Central memory CD8-positive, alpha-beta T cell (primary cell): ENCODE results near the gene CADM1.

Experiments used
- ATAC-seq: fragments of 150-1000 bp; cut with Tn5 transposase; replicated peaks from 2 replicates; pipeline ENCODE4 v1.10.0; 2022; ENCODE audit warnings: mild to moderate bottlenecking, moderate FRiP score, moderate number of reproducible peaks; ENCODE audit not compliant: poor library complexity, severe bottlenecking; ENCODE audit errors: extremely low read depth
- DNase-seq, 2 donors: peaks; one replicate each; pipeline ENCODE4 v3.0.0; 2021; ENCODE audit warnings: low spot score in 2 of 2
- H3K27ac Mint-ChIP-seq: one replicate; pipeline ENCODE4 v1.8.0; 2022; ENCODE audit warnings: low read depth, mild to moderate bottlenecking, moderate library complexity, mixed read lengths
- H3K27me3 Mint-ChIP-seq: one replicate; pipeline ENCODE4 v1.8.0; 2022; ENCODE audit warnings: mixed read lengths
- H3K36me3 Mint-ChIP-seq: one replicate; pipeline ENCODE4 v1.8.0; 2022; ENCODE audit warnings: mild to moderate bottlenecking, moderate library complexity, mixed read lengths; ENCODE audit not compliant: insufficient read depth
- H3K4me1 Mint-ChIP-seq: one replicate; pipeline ENCODE4 v1.8.0; 2022; ENCODE audit warnings: mixed read lengths
- H3K4me3 Mint-ChIP-seq: one replicate; pipeline ENCODE4 v1.8.0; 2022; ENCODE audit warnings: mild to moderate bottlenecking, moderate library complexity, mixed read lengths
- H3K9me3 Mint-ChIP-seq: one replicate; pipeline ENCODE4 v1.8.0; 2022; ENCODE audit warnings: mixed read lengths

Gene CADM1

GRCh38 chr11:115464269-115464668 is 39.9 kb downstream of the CADM1 start:
- Mint-ChIP-seq H3K27ac (no peak overlapping the region), H3K36me3 (peaks cover 4% of the 10 kb centered on the region), H3K4me1 (no peaks in the 10 kb centered on the region), H3K27me3 (peaks cover 38% of the 10 kb centered on the region), H3K4me3 (no peak overlapping the region), H3K9me3 (no peaks in the 10 kb centered on the region)
- ATAC-seq = no peak
- DNase-seq = no peak

- no peak for DNase-seq
Observed at GRCh38 chr11:115463606-115464005, 40.6 kb downstream of the CADM1 start.

GRCh38 chr11:115462757-115463156 is 41.5 kb downstream of the CADM1 start:
- Mint-ChIP-seq H3K36me3 (peaks cover 4% of the 10 kb centered on the region), H3K9me3 (no peaks in the 10 kb centered on the region), H3K4me3 (no peak overlapping the region), H3K4me1 (no peaks in the 10 kb centered on the region), H3K27ac (no peak overlapping the region), H3K27me3 (peaks cover 37% of the 10 kb centered on the region)
- no peak for DNase-seq
- no peak for ATAC-seq

More at GRCh38 chr11:115463606-115464005, 40.6 kb downstream of the CADM1 start:
- no peak for ATAC-seq
- H3K9me3 Mint-ChIP-seq = no peaks in the 10 kb centered on the region
- H3K4me3 Mint-ChIP-seq = no peak overlapping the region
- peaks cover 4% of the 10 kb centered on the region for H3K36me3 Mint-ChIP-seq
- H3K27me3 Mint-ChIP-seq = peaks cover 37% of the 10 kb centered on the region
- no peak overlapping the region for H3K27ac Mint-ChIP-seq
- H3K4me1 Mint-ChIP-seq = no peaks in the 10 kb centered on the region

GRCh38 chr11:115462004-115462541 is 42.1 kb downstream of the CADM1 start:
- DNase-seq (no peak), ATAC-seq (no peak)
- no peak overlapping the region for H3K27ac Mint-ChIP-seq
- H3K36me3 Mint-ChIP-seq = peaks cover 2% of the 10 kb centered on the region
- H3K4me3 Mint-ChIP-seq = no peak overlapping the region
- H3K27me3 Mint-ChIP-seq = peaks cover 44% of the 10 kb centered on the region
- H3K9me3 Mint-ChIP-seq = no peaks in the 10 kb centered on the region
- H3K4me1 Mint-ChIP-seq = no peaks in the 10 kb centered on the region

- ATAC-seq (no peak), DNase-seq (no peak)
- peaks cover 2% of the 10 kb centered on the region for H3K36me3 Mint-ChIP-seq
- no peaks in the 10 kb centered on the region for H3K4me1 Mint-ChIP-seq
- no peak overlapping the region for H3K27ac Mint-ChIP-seq
- H3K27me3 Mint-ChIP-seq = peaks cover 53% of the 10 kb centered on the region
- no peaks in the 10 kb centered on the region for H3K9me3 Mint-ChIP-seq
- H3K4me3 Mint-ChIP-seq = no peak overlapping the region
Observed at GRCh38 chr11:115460512-115460911, 43.7 kb downstream of the CADM1 start.

GRCh38 chr11:115459563-115459962 is 44.7 kb downstream of the CADM1 start:
- DNase-seq = no peak
- H3K36me3 Mint-ChIP-seq = peaks cover 2% of the 10 kb centered on the region
- H3K27ac Mint-ChIP-seq = no peak overlapping the region
- no peak overlapping the region for H3K4me3 Mint-ChIP-seq
- no peaks in the 10 kb centered on the region for H3K4me1 Mint-ChIP-seq
- peaks cover 61% of the 10 kb centered on the region for H3K27me3 Mint-ChIP-seq
- no peaks in the 10 kb centered on the region for H3K9me3 Mint-ChIP-seq
- ATAC-seq = no peak

GRCh38 chr11:115458877-115459276 is 45.3 kb downstream of the CADM1 start:
- Mint-ChIP-seq H3K4me3 (no peak overlapping the region), H3K9me3 (no peaks in the 10 kb centered on the region), H3K36me3 (peaks cover 2% of the 10 kb centered on the region), H3K27ac (no peak overlapping the region), H3K27me3 (peaks cover 61% of the 10 kb centered on the region), H3K4me1 (no peaks in the 10 kb centered on the region)
- no peak for DNase-seq
- ATAC-seq = no peak

GRCh38 chr11:115456019-115456418 is 48.2 kb downstream of the CADM1 start:
- peaks cover 60% of the 10 kb centered on the region for H3K27me3 Mint-ChIP-seq
- DNase-seq = no peak

GRCh38 chr11:115455613-115456012 is 48.6 kb downstream of the CADM1 start:
- no peak overlapping the region for H3K27ac Mint-ChIP-seq
- no peaks in the 10 kb centered on the region for H3K36me3 Mint-ChIP-seq
- H3K4me3 Mint-ChIP-seq = no peak overlapping the region
- DNase-seq (no peak), ATAC-seq (no peak)
- no peaks in the 10 kb centered on the region for H3K9me3 Mint-ChIP-seq
- H3K27me3 Mint-ChIP-seq = peaks cover 60% of the 10 kb centered on the region
- H3K4me1 Mint-ChIP-seq = no peaks in the 10 kb centered on the region

More at GRCh38 chr11:115456019-115456418, 48.2 kb downstream of the CADM1 start:
- no peak overlapping the region for H3K4me3 Mint-ChIP-seq
- ATAC-seq = no peak
- no peak overlapping the region for H3K27ac Mint-ChIP-seq
- H3K9me3 Mint-ChIP-seq = no peaks in the 10 kb centered on the region
- no peaks in the 10 kb centered on the region for H3K36me3 Mint-ChIP-seq
- no peaks in the 10 kb centered on the region for H3K4me1 Mint-ChIP-seq

- Mint-ChIP-seq H3K4me3 (no peak overlapping the region), H3K27ac (no peak overlapping the region), H3K9me3 (no peaks in the 10 kb centered on the region), H3K27me3 (peaks cover 63% of the 10 kb centered on the region), H3K36me3 (no peaks in the 10 kb centered on the region), H3K4me1 (no peaks in the 10 kb centered on the region)
- DNase-seq (no peak), ATAC-seq (no peak)
Observed at GRCh38 chr11:115454525-115454924, 49.7 kb downstream of the CADM1 start.

GRCh38 chr11:115453693-115454490 is 50.3 kb downstream of the CADM1 start:
- DNase-seq = no peak
- H3K36me3 Mint-ChIP-seq = no peaks in the 10 kb centered on the region

GRCh38 chr11:115452241-115452640 is 52.0 kb downstream of the CADM1 start:
- H3K27me3 Mint-ChIP-seq = peaks cover 52% of the 10 kb centered on the region
- DNase-seq (no peak), ATAC-seq (no peak)
- H3K4me1 Mint-ChIP-seq = no peaks in the 10 kb centered on the region
- peaks cover 9% of the 10 kb centered on the region for H3K9me3 Mint-ChIP-seq
- no peak overlapping the region for H3K27ac Mint-ChIP-seq
- H3K4me3 Mint-ChIP-seq = no peak overlapping the region
- H3K36me3 Mint-ChIP-seq = no peaks in the 10 kb centered on the region

More at GRCh38 chr11:115453693-115454490, 50.3 kb downstream of the CADM1 start:
- Mint-ChIP-seq H3K4me3 (no peak overlapping the region), H3K27ac (no peak overlapping the region), H3K9me3 (no peaks in the 10 kb centered on the region), H3K4me1 (no peaks in the 10 kb centered on the region), H3K27me3 (peaks cover 65% of the 10 kb centered on the region)
- ATAC-seq = no peak

- H3K4me3 Mint-ChIP-seq = no peak overlapping the region
- no peak overlapping the region for H3K27ac Mint-ChIP-seq
- peaks cover 42% of the 10 kb centered on the region for H3K27me3 Mint-ChIP-seq
- H3K9me3 Mint-ChIP-seq = peaks cover 9% of the 10 kb centered on the region
- DNase-seq (no peak), ATAC-seq (no peak)
- H3K4me1 Mint-ChIP-seq = no peaks in the 10 kb centered on the region
- no peaks in the 10 kb centered on the region for H3K36me3 Mint-ChIP-seq
Observed at GRCh38 chr11:115450519-115450918, 53.7 kb downstream of the CADM1 start.
